Activated T-cell treated with anti-CD3 and anti-CD28 coated beads, Interleukin-2, amount 50 U/mL, for 72 hours (primary cell): ENCODE data around the gene SLC4A5. TPM values are rescaled to one million over a fixed set of nuclear protein-coding genes. Genes with fewer than 3 reads are reported as not detected.
"Not testable (repeated sequence)": the region's sequence is repeated elsewhere in the genome, so short reads cannot be mapped to it uniquely, and the experiment has no call there.

Experiments
- ATAC-seq, 2 donors: fragments of 150-1000 bp; cut with Tn5 transposase; replicated peaks in 1 of 2; 2 replicates each; pipeline ENCODE4 v1.10.0; 2021; ENCODE audit warnings: moderate library complexity in 2 of 2, mild to moderate bottlenecking in 1 of 2
- DNase-seq, 2 donors: peaks; one replicate each; pipeline ENCODE4 v3.0.0; 2021 to 2022; ENCODE audit warnings: mixed read lengths in 1 of 2
- H3K27ac Mint-ChIP-seq: one replicate; pipeline ENCODE4 v1.8.0; 2022; ENCODE audit warnings: mild to moderate bottlenecking, moderate library complexity, mixed read lengths
- H3K27me3 Mint-ChIP-seq: one replicate; pipeline ENCODE4 v1.8.0; 2022; ENCODE audit warnings: low read depth, mixed read lengths
- H3K36me3 Mint-ChIP-seq, 2 donors: one replicate each; pipeline ENCODE4 v1.8.0; 2022; ENCODE audit warnings: mixed read lengths in 2 of 2, mild to moderate bottlenecking in 1 of 2; ENCODE audit not compliant: insufficient read depth in 2 of 2
- H3K4me1 Mint-ChIP-seq: one replicate; pipeline ENCODE4 v1.8.0; 2022; ENCODE audit warnings: low read depth, mixed read lengths
- H3K4me3 Mint-ChIP-seq, 2 donors: one replicate each; pipeline ENCODE4 v1.8.0; 2022; ENCODE audit warnings: mild to moderate bottlenecking in 2 of 2, mixed read lengths in 2 of 2, moderate library complexity in 2 of 2
- H3K9me3 Mint-ChIP-seq, 2 donors: one replicate each; pipeline ENCODE4 v1.8.0; 2022; ENCODE audit warnings: mixed read lengths in 2 of 2
- total RNA-seq, 2 donors: library from RNA; stranded (reverse); gene quantifications; one replicate each; pipeline ENCODE4 v1.2.3, GENCODE V29; 2022

The SLC4A5 gene
- total RNA-seq, 2 donors from 2014 or later, result 4.4 to 6.5 TPM

DNA sequence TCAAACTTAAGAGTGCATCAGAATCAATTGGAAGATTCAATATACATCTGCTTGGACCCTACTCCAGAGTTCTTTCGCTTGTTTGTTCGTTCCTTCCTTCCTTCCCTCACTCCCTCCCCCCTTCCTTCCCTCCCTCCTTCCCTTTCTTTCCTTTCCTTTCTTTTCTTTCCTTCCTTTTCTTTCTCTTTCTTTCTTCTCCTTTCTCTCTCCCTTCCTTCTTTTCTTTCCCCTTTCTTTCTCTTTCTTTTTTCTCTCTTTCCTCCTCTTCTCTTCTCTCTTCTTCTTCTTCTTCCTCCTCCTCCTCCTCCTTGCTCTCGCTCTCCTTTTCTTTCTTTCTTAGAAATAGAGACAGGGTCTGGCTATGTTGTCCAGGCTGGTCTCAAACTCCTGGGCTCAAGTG is 98.9 kb downstream of the SLC4A5 start:
- H3K4me3 Mint-ChIP-seq, result no peak overlapping the region
- no peak for ATAC-seq
- DNase-seq, result no peak
- no peaks in the 10 kb centered on the region for H3K27me3 Mint-ChIP-seq
- no peaks in the 10 kb centered on the region for H3K9me3 Mint-ChIP-seq
- H3K4me1 Mint-ChIP-seq, result no peaks in the 10 kb centered on the region
- no peaks in the 10 kb centered on the region for H3K36me3 Mint-ChIP-seq
- no peak overlapping the region for H3K27ac Mint-ChIP-seq

DNA sequence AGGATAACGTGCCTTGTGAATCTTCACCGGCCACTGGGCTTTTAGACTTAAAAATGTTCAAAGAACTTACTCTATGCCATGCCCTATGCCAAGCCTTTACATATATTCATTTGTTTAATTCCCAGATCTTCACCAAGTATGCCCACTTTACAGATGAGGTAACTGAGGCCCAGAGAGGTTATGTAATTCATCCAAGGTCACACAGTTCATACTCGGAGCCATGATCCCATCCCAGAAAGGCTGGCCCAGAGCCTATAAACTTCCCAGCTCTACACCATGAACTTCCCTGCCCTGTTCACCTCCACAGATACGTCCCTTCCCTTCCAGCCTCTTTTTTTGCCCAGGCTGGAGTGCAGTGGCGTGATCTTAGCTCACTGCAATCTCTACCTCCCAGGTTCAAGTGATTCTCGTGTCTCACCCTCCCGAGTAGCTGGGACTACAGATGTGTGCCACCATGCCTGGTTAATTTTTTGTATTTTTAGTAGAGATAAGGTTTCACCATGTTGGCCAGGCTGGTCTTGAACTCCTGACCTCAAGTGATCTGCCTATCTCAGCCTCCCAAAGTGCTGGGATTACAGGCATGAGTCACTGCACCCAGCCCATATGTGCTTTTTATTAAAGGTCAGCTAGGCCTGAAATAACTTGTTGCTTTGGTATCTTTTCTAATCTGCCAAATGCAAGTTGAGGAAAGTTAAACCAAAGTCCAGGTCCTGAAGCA is 100.7 kb downstream of the SLC4A5 start:
- H3K4me3 Mint-ChIP-seq, result no peak overlapping the region
- ATAC-seq, result no peak
- no peaks in the 10 kb centered on the region for H3K36me3 Mint-ChIP-seq
- H3K4me1 Mint-ChIP-seq, result no peaks in the 10 kb centered on the region
- H3K27ac Mint-ChIP-seq, result no peak overlapping the region
- H3K9me3 Mint-ChIP-seq, result no peaks in the 10 kb centered on the region
- no peak for DNase-seq
- H3K27me3 Mint-ChIP-seq, result no peaks in the 10 kb centered on the region

DNA sequence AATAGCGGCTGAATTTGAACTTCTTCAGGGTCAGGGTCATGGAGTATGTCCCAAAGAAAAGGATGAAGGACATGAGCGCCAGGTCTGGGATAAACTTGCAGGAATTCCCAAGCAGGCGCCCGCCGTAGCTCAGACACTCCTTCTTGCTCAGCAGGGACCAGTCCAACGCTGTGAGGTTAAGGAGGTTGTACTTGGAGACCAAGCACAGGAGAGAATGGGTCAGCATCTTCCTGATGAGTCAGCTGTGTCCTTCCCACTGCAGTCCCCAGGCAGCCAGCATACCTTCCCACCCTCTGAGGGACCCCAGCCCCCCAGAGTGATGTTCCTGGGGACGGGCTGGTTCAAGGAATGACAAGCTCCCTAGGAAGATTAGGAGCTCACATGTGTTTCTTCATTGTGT is 103.9 kb downstream of the SLC4A5 start:
- Mint-ChIP-seq H3K9me3 (no peaks in the 10 kb centered on the region), H3K27ac (no peak overlapping the region), H3K4me1 (peaks cover 4% of the 10 kb centered on the region), H3K4me3 (no peak overlapping the region), H3K27me3 (no peaks in the 10 kb centered on the region), H3K36me3 (no peaks in the 10 kb centered on the region)
- ATAC-seq (no peak), DNase-seq (no peak)

DNA sequence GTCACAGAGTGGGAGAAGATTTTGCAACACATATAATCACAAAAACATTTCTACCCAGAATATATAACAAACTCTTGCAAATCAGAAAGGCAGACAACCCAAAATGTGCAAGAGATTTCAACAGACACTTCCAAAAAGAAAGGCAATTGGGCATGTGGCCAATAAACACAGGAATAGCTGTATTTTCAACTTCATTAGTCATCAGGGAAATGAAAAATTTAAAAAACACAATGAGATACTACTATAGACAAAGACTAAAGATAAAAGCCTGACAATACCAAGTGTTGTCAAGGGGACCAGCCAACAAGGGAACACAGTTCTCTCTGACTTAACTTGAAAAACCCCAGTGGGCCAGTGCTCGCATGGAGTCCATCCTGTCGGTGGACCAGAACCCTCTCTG is 104.3 kb downstream of the SLC4A5 start:
- Mint-ChIP-seq H3K36me3 (no peaks in the 10 kb centered on the region), H3K27ac (no peak overlapping the region), H3K9me3 (no peaks in the 10 kb centered on the region), H3K27me3 (no peaks in the 10 kb centered on the region), H3K4me1 (peaks cover 4% of the 10 kb centered on the region), H3K4me3 (no peak overlapping the region)
- DNase-seq (no peak), ATAC-seq (no peak)

DNA sequence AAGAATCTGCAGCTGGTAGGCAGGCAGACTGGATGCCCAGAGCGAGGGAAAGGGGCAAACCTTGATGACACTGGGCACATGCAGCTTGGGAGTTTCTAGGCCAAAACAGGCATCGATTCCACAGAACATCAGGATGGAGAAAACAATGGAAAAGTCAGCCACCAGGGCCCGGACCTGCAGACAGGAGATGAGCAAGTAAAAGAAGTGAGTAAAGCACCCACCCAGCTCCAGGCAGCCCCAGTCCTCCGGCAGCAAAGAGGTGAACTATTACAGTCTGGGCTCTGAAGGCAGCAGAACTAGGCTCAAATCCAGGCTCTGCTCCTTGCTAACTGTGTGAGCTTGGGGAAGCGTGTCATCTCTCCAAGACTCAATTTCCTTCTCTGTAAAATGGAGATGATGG is 108.2 kb downstream of the SLC4A5 start:
- no peaks in the 10 kb centered on the region for H3K36me3 Mint-ChIP-seq
- H3K4me3 Mint-ChIP-seq, result no peak overlapping the region
- H3K27me3 Mint-ChIP-seq, result no peaks in the 10 kb centered on the region
- no peak for ATAC-seq
- H3K27ac Mint-ChIP-seq, result no peak overlapping the region
- H3K9me3 Mint-ChIP-seq, result no peaks in the 10 kb centered on the region
- DNase-seq, result no peak
- peaks cover 4% of the 10 kb centered on the region for H3K4me1 Mint-ChIP-seq

DNA sequence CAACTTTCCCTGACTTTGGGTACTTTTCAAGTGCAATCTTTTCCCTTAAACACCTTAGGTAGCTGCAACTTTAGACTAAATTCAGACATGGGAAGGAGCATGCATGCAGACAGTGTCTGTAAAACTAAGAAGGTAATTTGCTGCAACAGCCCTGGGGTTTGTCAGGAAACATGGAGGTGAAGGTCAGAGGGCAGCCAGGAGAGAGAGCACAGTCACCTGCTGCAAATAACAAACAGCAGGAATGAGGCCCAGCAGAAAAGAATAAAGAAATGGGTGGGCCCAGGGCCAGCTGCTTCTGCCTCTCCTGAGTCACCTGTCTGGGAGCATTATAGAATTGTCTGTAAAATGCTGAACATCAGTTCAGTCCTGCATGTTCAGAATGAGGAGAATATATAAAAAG is 109.6 kb downstream of the SLC4A5 start:
- DNase-seq (no peak), ATAC-seq (no peak)
- H3K36me3 Mint-ChIP-seq, result no peaks in the 10 kb centered on the region
- H3K4me1 Mint-ChIP-seq, result peaks cover 4% of the 10 kb centered on the region
- no peaks in the 10 kb centered on the region for H3K9me3 Mint-ChIP-seq
- no peaks in the 10 kb centered on the region for H3K27me3 Mint-ChIP-seq
- H3K27ac Mint-ChIP-seq, result no peak overlapping the region
- H3K4me3 Mint-ChIP-seq, result no peak overlapping the region

DNA sequence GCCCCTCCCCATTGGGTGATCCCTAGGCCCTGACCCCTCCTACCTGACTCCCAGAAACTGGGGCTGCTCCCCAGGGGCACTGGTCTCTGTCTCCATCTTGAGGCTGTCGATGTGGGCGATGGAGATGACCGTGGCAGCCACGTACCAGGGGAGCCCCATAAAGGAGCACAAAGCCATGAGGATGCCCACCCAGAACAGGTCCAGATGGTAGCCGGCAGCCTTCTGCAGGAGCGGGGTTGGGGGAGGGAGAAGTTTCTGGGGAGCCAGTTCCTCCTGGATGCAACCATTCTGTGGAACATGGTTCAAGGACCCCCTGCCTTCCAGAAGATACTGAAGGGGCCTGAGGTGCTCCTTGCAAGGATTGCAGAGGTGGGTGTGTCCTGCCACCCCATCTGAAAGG is 110.8 kb downstream of the SLC4A5 start:
- H3K27ac Mint-ChIP-seq, result no peak overlapping the region
- ATAC-seq (peak in 1 of 2 donors; percentile 1), DNase-seq (no peak)
- H3K4me1 Mint-ChIP-seq, result peaks cover 4% of the 10 kb centered on the region
- no peak overlapping the region for H3K4me3 Mint-ChIP-seq
- no peaks in the 10 kb centered on the region for H3K27me3 Mint-ChIP-seq
- H3K36me3 Mint-ChIP-seq, result no peaks in the 10 kb centered on the region
- H3K9me3 Mint-ChIP-seq, result no peaks in the 10 kb centered on the region

DNA sequence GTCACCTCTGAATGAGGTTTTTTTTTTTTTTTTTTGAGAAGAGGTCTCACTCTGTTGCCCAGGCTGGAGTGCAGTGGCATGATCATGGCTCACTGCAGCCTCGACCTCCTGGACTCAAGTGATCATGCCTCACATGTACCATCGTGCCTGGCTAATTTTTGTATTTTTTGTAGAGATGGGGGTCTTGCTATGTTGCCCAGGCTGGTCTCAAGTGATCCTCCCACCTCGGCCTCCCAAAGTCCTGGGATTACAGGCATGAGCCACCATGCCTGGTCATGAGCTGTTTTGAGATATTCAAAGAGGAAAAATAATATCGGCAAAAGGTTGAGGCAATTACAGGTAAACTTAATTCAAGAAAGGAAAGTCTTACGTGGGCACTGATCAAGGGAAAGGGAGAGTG is 113.4 kb downstream of the SLC4A5 start:
- not testable (repeated sequence) for H3K9me3 Mint-ChIP-seq

DNA sequence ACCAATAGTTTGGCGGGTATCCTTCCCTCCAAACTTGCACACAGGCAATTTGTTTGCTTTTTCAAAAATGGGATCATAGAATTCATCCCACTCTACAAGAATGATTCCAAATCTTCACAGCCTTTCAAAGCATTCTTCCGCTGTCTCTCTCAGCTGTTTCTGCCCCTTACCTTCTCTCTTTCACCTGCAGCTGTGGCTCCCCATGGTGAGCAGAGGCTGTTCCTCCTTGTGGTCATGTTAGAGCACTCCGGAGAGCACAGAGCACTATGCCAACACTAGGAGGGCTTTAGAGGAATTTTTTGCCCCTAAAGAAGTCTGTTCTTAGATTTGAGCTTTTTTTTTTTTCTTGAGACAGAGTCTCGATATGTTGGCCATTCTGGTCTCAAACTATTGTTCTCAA is 114.4 kb downstream of the SLC4A5 start:
- Mint-ChIP-seq H3K27me3 (no peaks in the 10 kb centered on the region), H3K4me1 (no peaks in the 10 kb centered on the region), H3K9me3 (no peaks in the 10 kb centered on the region), H3K4me3 (no peak overlapping the region), H3K27ac (no peak overlapping the region), H3K36me3 (no peaks in the 10 kb centered on the region)
- no peak for DNase-seq
- ATAC-seq, result no peak

More for the DNA sequence above, 113.4 kb downstream of the SLC4A5 start:
- H3K4me3 Mint-ChIP-seq, H3K27me3 Mint-ChIP-seq, H3K36me3 Mint-ChIP-seq, H3K4me1 Mint-ChIP-seq, DNase-seq, ATAC-seq: not testable (repeated sequence)
- H3K27ac Mint-ChIP-seq, result peak overlapping the region; percentile 13

DNA sequence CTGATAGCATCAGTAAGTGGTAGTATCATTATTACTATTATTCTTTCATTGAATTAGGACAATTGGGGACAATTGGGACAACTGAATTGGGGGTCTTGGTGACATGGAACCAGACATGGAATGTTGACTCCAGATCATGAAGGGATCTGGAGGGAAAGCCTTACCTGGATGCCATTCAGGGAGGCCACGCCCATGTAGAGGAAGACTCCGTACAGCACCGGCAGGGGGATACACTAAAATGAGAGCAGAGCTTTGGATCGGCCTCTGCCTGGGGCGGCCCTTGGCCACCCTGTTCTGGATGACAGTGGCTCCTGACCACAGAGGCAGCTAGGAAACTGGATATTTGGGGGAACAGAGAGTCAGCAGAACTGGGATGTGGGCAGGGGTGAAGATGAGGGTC is 115.6 kb downstream of the SLC4A5 start:
- ATAC-seq (peak; percentile 2 to 14), DNase-seq (no peak)

DNA sequence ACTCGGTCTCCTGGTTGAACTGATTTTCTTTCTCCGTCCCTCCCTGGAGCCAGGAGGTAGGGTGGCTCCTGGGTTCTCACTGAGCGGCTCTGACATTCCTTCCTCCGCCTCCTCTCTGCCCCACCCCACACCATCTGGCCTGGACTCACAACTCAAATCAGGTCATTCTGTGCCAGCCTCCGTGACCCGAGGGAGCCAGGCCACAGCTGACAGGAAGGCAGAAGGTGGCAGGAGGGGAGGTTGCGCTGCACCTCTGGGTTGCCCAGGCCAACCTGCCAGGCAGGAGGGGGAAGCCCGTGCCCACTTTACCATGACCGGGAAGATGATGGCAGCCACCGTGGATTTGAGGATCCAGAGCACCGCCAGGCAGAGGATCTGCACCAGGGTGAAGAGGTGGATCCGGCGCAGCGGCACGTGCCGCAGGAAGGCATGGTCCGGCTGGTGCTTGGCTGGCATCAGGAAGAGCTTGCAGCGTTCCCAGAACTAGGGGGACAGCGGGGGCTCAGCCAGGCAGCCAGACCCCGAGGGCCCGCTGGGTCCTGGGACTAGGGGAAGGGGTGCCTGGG is 116.5 kb downstream of the SLC4A5 start:
- DNase-seq, result no peak
- Mint-ChIP-seq H3K9me3 (no peaks in the 10 kb centered on the region), H3K27me3 (no peaks in the 10 kb centered on the region), H3K4me1 (no peaks in the 10 kb centered on the region), H3K27ac (peak overlapping the region; percentile 27), H3K36me3 (no peaks in the 10 kb centered on the region), H3K4me3 (no peak overlapping the region)
- ATAC-seq, result peak in 1 of 2 donors; percentile 3

More for the DNA sequence above, 115.6 kb downstream of the SLC4A5 start:
- no peaks in the 10 kb centered on the region for H3K27me3 Mint-ChIP-seq
- no peaks in the 10 kb centered on the region for H3K9me3 Mint-ChIP-seq
- no peaks in the 10 kb centered on the region for H3K36me3 Mint-ChIP-seq
- no peak overlapping the region for H3K27ac Mint-ChIP-seq
- no peaks in the 10 kb centered on the region for H3K4me1 Mint-ChIP-seq
- H3K4me3 Mint-ChIP-seq, result no peak overlapping the region

DNA sequence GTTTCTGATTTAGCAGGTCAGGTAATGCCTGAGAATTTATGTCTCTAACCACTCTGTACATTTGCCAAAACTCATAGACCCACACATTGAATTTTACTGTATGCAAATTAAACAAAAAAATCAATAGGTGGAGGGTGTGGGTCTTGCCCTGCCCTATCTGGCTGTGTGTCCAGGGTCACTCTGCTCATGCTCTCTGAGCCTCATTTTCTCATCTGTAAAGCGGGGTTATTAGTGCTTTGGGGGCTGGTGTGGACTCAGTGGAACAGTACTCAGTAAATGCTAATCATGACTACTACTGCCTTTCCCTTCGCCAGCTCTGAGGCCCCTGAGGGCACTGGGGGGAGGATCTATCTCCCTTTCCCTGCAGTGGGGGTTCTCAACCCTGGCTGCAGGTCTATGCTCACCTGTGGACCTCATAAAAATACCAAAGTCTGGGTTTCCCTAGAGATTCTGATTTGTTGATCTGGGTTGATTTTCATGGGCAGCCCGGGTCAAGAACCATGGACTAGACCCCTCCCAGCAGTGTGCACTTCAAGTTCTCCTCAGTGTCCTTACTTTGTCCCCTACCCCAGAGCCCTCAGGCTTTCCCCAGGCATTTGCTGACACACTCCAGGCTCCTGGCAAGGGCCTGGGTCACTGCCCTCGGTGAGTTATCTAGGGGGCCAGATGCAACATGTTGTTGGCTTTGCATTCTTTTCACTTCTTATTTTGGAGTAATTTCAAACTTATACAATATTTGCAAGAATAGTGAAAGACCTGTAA is 117.3 kb downstream of the SLC4A5 start:
- DNase-seq, result no peak
- peak; percentile 6 to 16 for ATAC-seq
- Mint-ChIP-seq H3K27ac (peak overlapping the region; percentile 45), H3K9me3 (no peaks in the 10 kb centered on the region), H3K27me3 (no peaks in the 10 kb centered on the region), H3K4me3 (no peak overlapping the region), H3K4me1 (no peaks in the 10 kb centered on the region), H3K36me3 (no peaks in the 10 kb centered on the region)

DNA sequence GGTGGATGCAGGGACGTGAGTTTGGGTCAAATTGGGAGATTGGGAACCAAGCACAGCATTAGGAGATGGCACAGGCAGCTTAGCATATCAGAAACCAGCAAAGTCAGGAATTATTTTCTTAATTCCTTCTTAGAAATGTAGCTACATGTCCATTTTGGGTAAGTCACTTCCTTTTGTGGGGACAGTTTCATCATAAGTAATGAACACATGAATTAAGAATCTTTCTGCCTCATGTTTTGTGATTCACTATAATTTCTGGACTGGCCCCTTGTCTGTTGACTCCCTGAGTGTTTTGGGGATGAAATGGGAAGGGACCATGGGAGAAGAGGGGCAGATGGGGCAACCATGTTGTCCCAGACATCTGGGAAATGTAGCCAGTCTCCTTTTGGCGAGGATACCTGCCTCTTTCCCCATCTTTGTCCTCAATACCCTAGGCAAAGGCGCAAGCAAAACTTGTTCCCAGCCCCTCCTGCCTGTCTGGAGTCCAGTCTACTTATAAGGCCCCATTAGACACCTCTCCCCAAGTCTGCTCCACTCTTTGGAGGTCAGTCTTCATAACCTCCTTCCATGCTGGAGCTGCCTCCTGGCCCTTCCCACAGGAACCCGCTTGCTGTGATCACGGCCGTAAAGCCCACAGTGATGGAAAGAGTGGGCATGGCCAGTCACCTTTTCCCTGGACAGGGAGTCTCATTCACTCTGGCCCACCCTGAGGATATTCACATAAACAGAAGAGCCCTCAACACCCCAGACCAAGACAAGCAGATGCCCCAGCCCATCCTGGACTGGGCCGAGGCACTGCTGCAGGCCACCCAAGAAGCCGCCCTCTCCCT is 119.1 kb downstream of the SLC4A5 start:
- Mint-ChIP-seq H3K4me3 (no peak overlapping the region), H3K27me3 (no peaks in the 10 kb centered on the region), H3K9me3 (no peaks in the 10 kb centered on the region), H3K27ac (peak overlapping the region; percentile 70), H3K4me1 (no peaks in the 10 kb centered on the region), H3K36me3 (peaks cover 2 to 7% of the 10 kb centered on the region in 2 donors)
- DNase-seq, result no peak
- ATAC-seq, result no peak
